GM18508 (cell line): Measurements from ENCODE around the gene SF3A2.

Experiments
- ATAC-seq: cut with Tn5 transposase; IDR thresholded peaks from one replicate; pipeline ENCODE4 v1.9.1; 2021; ENCODE audit warnings: moderate number of reproducible peaks; ENCODE audit not compliant: insufficient read depth, unreplicated experiment

SF3A2 gene

GRCh38 chr19:2225415-2226050 lies 11.1 kb upstream of the SF3A2 start:
- no peak for ATAC-seq

GRCh38 chr19:2226051-2226839 lies 10.4 kb upstream of the SF3A2 start:
- no peak for ATAC-seq

GRCh38 chr19:2226840-2227360 lies 9.7 kb upstream of the SF3A2 start:
- ATAC-seq: no peak

GRCh38 chr19:2227415-2228156 lies 9.0 kb upstream of the SF3A2 start:
- no peak for ATAC-seq

GRCh38 chr19:2228157-2229030 lies 8.2 kb upstream of the SF3A2 start:
- no peak for ATAC-seq

- ATAC-seq: no peak
These were observed 7.3 kb upstream of the SF3A2 start for GRCh38 chr19:2229103-2230032.

- ATAC-seq: no peak
These were observed 6.5 kb upstream of the SF3A2 start for GRCh38 chr19:2230033-2230531.

GRCh38 chr19:2230807-2231533 lies 5.7 kb upstream of the SF3A2 start:
- ATAC-seq: no peak

- no peak for ATAC-seq
These were observed 4.9 kb upstream of the SF3A2 start for GRCh38 chr19:2231621-2232221.

- ATAC-seq: no peak
These were observed 4.1 kb upstream of the SF3A2 start for GRCh38 chr19:2232286-2233151.

- no peak for ATAC-seq
These were observed 2.9 kb upstream of the SF3A2 start for GRCh38 chr19:2233601-2234280.

- ATAC-seq: no peak
These were observed 1.6 kb upstream of the SF3A2 start for GRCh38 chr19:2234996-2235380.

GRCh38 chr19:2235381-2236063 lies 1.1 kb upstream of the SF3A2 start:
- ATAC-seq: peak; percentile 2

GRCh38 chr19:2236064-2236313 lies 635 bp upstream of the SF3A2 start:
- ATAC-seq: peak; percentile 3

- ATAC-seq: no peak
These were observed 636 bp downstream of the SF3A2 start for GRCh38 chr19:2237051-2237868.

GRCh38 chr19:2237869-2238153 lies 1.2 kb downstream of the SF3A2 start:
- ATAC-seq: no peak
